NCI-H69 (cell line): ENCODE results near the gene IGFLR1.
"Not testable (repeated sequence)": the region's sequence is repeated elsewhere in the genome, so short reads cannot be mapped to it uniquely, and the experiment has no call there.

ENCODE experiments used
- DNase-seq: peaks from one replicate; lab custom pipeline; 2025; lab: John Stamatoyannopoulos, UW

Gene IGFLR1

GRCh38 chr19:35777086-35777841 lies 35.0 kb upstream of the IGFLR1 start:
- no peak for DNase-seq

GRCh38 chr19:35776102-35776788 lies 34.0 kb upstream of the IGFLR1 start:
- peak; percentile 40 for DNase-seq

DNA sequence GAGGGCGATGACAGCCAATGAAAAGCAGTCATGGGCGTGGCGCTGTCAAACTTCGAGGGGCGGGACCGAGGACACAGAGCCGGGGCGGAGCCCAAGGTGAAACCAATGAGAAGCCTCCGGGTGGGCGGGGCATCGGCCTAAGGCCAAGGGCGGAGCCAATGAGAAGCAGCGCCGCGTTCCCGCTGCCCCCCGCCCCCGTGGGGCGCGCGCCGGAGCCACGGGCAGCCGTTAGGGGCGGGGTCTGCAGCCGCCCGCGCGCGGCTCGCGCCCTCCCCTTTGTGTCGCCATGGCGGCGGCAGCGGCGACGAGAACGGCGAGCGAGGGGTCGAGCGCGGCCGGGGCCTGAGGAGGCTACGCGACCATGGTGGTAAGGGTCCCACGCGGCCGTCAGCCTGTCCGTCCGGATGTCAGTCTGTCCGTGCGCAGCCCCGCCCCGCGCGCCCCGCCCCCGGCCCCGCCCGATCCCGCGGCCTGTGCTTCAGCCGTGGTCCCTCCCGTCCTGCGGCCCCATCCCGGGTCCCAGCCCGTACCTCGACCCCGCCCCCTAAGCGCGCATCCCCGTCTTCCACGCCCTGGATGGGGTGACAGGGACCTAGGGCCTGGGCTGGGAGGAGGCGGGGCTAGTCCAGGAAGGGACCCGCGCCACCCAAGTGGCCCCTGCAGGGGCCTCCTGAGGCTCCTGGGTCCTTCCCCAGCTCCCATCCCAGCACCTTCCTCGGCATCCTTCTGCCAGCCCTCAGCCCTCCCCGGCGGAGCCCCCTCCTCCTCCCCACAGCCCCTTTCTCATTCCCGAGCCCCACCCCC lies 33.2 kb upstream of the IGFLR1 start, which contains the start of gene ARHGAP33:
TSS of gene ARHGAP33 (plus strand) at position 267 of the 804 bp plus-strand sequence. CDS start at position 362, 95 bp downstream.
- peak; percentile 100 for DNase-seq

GRCh38 chr19:35775046-35775297 lies 32.7 kb upstream of the IGFLR1 start:
- no peak for DNase-seq

- DNase-seq, result peak; percentile 76
These were observed 32.2 kb upstream of the IGFLR1 start for GRCh38 chr19:35774274-35775045.

- peak; percentile 31 for DNase-seq
These were observed 31.0 kb upstream of the IGFLR1 start for GRCh38 chr19:35773020-35773806.

DNA sequence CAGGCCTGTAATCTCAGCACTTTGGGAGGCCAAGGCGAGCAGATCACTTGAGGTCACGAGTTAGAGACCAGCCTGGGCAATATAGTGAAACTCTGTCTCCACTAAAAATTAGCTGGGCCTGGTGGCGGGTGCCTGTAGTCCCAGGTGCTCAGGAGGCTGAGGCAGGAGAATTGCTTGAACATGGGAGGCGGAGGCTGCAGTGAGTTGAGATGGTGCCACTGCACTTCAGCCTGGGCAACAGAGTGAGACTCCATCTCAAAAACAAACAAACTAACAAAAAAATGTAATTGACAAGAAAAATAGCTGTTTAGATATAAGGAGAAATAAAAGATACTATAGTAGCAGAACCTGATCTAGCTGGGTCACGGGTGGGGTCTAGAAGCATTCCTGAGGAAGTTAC lies 30.1 kb upstream of the IGFLR1 start:
- not testable (repeated sequence) for DNase-seq

DNA sequence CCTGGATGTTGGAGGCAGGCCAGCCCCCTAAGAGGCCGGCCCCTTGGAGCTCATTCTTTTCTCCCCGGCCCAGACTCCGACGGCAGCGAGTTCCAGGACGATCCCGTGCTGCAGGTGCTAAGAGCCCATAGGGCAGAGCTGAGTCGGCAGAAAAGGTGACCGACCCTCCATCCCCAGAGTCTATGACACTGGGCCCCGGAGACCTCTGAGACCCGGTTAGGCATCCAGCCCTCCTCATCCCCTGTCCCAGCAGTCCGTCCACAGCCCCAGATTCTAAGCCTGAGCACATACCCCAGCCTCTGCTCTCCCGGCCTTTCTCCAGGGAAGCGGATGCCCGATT lies 25.8 kb upstream of the IGFLR1 start:
- no peak for DNase-seq

DNA sequence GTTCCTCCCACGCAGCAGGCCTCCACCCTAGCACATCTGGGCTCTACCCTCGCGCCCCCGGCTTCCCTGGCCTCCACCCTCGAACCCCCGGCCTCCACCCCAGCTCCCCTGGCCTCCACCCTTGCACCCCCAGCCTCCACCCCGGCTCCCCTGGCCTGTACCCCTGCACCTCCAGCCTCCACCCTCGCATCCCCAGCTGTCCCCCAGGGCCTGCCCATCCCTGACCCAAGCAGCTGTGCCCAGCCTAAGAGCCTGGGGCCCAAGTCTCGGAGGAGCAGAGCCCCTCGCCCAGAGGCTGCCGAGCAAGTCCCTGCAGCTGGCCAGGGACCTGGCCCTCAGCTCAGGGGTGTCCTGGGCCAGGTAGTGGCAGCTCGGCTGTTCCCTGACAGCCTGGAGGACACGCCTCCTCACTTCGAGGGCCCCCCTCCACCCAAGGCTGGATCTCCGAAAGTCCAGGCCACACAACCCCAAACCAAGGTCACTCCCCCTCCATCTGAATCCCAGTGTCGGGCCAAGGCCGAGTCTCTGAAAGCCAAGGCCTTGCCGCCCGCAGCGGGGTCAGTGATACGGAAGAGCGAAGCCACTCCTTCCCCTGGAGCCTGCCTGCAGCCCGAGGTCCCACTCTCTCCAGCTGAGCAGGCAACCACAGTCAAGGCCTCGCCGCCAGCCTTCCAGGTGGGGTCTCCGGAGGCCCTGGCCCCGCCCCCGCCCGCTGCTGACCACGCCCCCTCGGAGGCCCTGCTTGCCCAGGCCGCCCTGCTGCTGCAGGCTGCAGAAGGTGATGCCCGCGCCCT lies 25.2 kb upstream of the IGFLR1 start:
- no peak for DNase-seq

GRCh38 chr19:35766571-35767104 lies 24.4 kb upstream of the IGFLR1 start:
- DNase-seq, result no peak

DNA sequence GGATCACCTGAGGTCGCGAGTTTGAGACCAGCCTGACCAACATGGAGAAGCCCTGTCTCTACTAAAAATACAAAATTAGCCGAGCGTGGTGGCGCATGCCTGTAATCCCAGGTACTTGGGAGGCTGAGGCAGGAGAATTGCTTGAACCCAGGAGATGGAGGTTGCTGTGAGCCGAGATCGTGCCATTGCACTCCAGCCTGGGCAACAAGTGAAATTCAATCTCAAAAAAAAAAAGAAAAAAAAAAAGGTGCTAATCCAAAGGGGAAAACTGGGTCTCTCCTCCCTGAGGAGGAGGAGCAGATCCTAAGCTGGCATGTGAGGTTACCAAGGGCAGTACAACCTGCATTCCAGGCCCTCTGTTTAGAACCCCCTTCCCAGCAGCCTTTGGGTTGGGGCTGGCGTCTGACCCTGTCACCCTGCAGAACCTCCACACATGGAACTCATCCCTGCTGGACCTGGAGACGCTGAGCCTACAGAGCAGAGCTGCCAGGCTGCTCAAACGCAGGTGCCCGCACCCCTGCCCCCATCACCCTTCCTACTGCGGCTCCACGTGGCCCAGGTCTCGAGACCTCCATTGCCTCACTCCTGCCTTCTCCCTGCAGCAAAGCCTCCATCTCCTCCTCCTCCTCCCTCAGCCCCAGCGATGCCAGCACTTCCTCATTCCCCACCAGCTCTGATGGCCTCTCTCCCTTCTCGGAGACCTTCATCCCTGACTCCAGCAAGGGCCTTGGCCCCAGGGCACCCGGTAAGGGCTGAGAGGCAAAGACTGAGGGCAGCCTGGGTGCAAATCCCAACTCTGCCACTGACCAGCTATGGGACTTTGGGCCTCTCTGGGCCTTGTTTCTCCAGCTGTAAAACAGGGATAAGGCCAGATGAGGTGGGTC lies 22.4 kb upstream of the IGFLR1 start:
- no peak for DNase-seq

DNA sequence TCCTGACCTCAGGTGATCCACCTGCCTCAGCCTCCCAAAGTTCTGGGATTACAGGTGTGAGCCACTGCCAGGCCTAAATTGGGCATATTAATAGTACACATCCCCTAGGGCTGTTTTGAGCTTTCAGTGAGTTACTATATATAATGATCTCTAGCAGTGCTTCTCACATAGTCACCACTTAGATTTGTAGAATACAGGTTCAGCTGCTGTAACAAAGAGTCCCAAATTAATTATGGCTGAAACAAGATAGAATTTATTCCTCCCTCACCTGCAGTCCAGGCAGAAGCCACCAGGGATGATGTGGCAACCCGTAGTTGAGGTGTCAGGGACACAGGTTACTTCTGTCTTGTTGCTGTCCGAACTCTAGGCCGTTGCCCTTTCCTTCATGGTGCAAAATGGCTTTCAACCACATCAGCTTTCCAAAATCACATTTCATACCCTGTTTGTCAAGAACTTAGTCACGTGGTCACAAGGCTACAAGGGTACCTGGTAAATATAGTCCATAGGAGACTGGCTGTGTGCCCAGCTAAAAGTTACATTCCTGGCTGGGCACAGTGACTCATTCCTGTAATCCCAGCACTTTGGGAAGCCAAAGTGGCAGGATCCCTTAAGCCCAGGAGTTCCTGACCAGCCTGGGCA lies 18.6 kb upstream of the IGFLR1 start:
- no peak for DNase-seq

GRCh38 chr19:35759697-35760096 lies 17.4 kb upstream of the IGFLR1 start:
- no peak for DNase-seq

DNA sequence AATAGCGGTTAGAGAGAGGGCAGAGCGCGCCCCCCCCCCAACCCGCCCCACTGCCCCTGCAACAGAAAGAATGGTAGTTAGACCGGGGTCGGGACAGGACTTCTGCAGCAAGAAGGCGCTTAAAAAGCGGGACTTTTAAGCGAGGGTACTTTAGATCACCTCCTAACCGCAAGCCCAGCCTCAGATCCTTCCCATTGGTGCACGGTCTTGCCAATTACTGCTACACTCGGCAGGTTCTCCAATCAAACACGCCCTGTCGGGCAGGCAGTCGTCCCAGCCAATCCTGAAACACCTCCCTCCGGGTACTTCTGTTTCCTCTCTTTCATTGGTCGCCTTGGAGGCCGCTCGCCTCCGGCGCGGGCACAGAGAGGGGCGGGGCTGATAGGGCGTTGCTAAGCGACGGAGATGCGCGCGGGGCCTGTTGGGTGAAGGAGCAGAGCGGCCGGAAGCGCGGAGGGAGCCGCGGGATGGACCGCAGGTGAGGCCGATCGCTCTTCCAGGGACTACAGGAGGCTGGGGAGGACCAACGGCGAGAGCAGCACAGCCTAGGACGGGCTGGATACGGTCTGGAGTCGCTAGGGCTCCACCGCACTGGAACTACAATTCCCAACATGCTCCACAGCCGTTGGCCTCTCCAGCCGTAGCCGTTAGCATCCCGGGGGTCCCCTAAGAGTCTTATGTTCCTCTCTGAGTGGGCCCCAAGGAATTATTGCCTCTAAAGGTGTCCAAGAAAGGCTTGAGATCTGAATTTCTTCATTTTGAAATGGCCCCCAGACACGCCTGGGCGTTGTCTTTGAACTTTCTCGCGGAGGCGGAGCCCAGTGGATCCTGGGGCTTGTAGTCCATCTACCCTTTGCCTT lies 15.7 kb upstream of the IGFLR1 start, which contains the start of gene PROSER3:
TSS of gene PROSER3 (plus strand) at position 428 of the 860 bp plus-strand sequence. CDS start at position 468, 40 bp downstream.
- DNase-seq, result peak; percentile 100

DNA sequence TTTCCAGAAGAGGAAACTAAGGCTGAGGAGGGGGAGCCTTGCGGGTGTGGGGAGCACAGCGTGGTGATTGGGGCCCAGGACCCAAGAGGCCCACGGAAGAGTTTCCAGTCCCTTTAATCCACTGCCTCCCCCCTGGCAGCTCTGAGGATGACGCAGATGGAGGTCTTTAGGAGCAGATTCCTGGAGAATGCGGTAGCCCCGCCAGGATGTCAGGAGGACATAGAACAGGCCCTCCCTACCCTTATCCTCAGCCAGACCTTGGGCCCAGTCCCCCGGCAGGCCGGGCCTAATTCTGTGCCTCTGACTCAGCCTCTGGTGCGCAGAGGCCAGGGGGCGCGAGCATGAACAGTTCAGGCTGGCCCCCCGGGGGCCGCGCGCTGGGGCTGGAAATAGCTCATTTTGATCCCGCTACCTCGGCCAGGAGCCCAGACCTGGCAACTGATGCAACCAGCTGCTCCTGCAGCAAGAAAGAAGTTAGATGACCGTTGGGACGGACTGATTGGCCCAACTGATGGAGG lies 15.0 kb upstream of the IGFLR1 start:
- peak; percentile 90 for DNase-seq

DNA sequence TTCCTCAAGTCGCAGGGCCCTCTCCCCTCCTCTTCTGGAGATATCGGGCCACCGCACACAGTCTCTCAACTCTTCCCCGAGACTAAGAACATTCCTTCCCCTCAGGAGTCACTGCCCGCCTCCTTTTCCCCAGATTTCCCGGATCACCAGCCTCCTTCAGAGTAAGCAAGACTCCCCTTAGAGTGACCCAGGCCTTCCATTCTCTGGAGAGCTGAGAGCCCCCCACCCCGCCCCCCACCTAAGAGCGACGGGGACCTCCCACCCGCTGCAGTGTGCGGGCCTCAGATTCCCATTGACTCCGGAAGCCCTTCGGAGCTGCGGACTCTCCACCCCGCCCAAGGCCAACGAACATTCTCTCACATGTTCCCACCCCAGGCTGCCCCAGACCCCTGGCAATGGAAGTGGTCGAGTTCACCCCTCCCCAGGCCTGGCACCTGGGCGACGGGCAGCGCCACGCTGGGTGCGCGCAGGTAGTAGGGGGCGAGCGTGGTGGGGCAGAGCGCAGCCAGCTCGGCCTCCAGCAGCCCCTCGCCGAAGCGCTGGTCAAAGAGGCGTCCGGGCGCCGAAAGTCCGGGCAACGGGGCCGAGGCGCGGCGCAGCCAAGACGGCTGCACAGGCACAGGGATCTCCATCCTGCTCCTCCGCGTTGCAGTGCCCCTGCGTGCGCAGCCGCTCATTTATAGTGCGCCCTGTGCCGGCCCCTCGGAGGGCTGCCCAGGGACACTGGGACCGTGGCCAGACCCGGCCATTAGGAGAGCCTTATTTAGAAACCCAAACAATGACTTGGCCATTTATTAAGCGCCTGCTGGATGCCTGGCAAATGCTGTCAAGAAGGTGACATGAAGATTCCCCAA lies 14.4 kb upstream of the IGFLR1 start, which contains the start of gene HSPB6:
TSS of gene HSPB6 (minus strand) at position 653 of the 854 bp plus-strand sequence. CDS start at position 632, 21 bp downstream.
- DNase-seq, result peak; percentile 71
